Parathyroid adenoma (tissue), 2 donors: Measurements from ENCODE around the gene LRRC63.

Experiments
- H2AFZ ChIP-seq: fragments of 300-600 bp; sonication (generic); one replicate; pipeline ENCODE4 v1.7.0; 2017; ENCODE audit warnings: antibody characterized with exemption, mild to moderate bottlenecking
- H3K27ac ChIP-seq: fragments of 300-600 bp; sonication (generic); one replicate; pipeline ENCODE4 v1.7.0; 2017
- H3K27me3 ChIP-seq: fragments of 300-600 bp; sonication (generic); one replicate; pipeline ENCODE4 v1.7.0; 2017; ENCODE audit warnings: low read length; ENCODE audit not compliant: control insufficient read depth, insufficient read depth
- H3K36me3 ChIP-seq: fragments of 300-600 bp; sonication (generic); one replicate; pipeline ENCODE4 v1.7.0; 2017; ENCODE audit warnings: low read length; ENCODE audit not compliant: control insufficient read depth, insufficient read depth
- H3K4me1 ChIP-seq: fragments of 300-600 bp; sonication (generic); one replicate; pipeline ENCODE4 v1.7.0; 2017; ENCODE audit warnings: control low read depth
- H3K4me2 ChIP-seq: fragments of 300-600 bp; sonication (generic); one replicate; pipeline ENCODE4 v1.7.0; 2017; ENCODE audit warnings: low read length
- H3K4me3 ChIP-seq: fragments of 300-600 bp; sonication (generic); one replicate; pipeline ENCODE4 v1.7.0; 2017; ENCODE audit warnings: low read depth, low read length
- H3K79me2 ChIP-seq: fragments of 300-600 bp; sonication (generic); one replicate; pipeline ENCODE4 v1.7.0; 2017; ENCODE audit warnings: control low read depth
- H3K9ac ChIP-seq: fragments of 300-600 bp; sonication (generic); one replicate; pipeline ENCODE4 v1.7.0; 2017; ENCODE audit warnings: mild to moderate bottlenecking
- H3K9me3 ChIP-seq: fragments of 300-600 bp; sonication (generic); one replicate; pipeline ENCODE4 v1.7.0; 2017; ENCODE audit warnings: low read length; ENCODE audit not compliant: control insufficient read depth
- CTCF ChIP-seq: fragments of 300-600 bp; sonication (generic); IDR thresholded peaks from one replicate; pipeline ENCODE4 v1.7.0; 2017; ENCODE audit warnings: antibody characterized with exemption, mild to moderate bottlenecking
- donor health status: primary hyperparathyroidism.

The LRRC63 gene

DNA sequence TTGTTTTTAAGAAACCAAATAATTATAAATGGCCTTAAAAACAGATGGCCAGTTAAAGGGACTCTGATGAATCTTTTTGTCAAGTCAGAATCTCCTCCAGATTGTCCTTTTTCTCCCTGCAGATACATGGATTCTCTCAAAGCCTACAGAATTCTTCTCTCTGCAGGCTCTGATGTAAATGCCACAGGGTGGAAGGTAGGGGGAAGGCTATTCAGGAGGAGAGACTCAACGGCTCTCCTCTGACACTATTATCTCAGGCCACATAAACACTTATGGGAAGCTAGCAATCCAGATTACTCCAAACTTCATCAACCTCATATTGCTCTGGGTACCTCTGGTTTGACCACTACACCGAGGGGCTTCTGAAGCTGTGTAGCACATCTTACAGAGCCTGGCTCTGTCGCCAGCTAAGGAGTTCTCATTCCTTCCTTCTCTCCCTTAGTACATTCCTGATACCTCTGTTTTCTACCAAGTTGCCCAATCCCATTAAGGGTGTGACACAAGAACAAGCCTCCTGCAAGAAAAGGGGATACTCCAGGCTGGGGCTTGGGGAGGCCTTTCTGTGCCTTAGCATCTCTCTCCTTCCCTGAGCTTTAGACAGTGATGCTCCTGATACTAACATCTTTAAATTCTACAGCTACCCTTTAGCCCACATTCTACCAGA, 44.6 kb upstream of the LRRC63 start:
- Histone ChIP-seq H3K9me3 (no peaks in the 10 kb centered on the region), H3K27ac (no peak overlapping the region), H3K4me1 (peaks cover 6% of the 10 kb centered on the region), H3K36me3 (no peaks in the 10 kb centered on the region), H3K79me2 (no peaks in the 10 kb centered on the region), H2AFZ (no peak overlapping the region), H3K9ac (no peak overlapping the region), H3K4me2 (no peak overlapping the region), H3K27me3 (no peaks in the 10 kb centered on the region), H3K4me3 (no peak overlapping the region)
- no peak for TF ChIP-seq CTCF

GRCh38 chr13:46168341-46168740, 43.4 kb upstream of the LRRC63 start:
- H3K4me1 ChIP-seq: peaks cover 6% of the 10 kb centered on the region
- H3K79me2 ChIP-seq: no peaks in the 10 kb centered on the region
- H3K9me3 ChIP-seq: no peaks in the 10 kb centered on the region
- no peaks in the 10 kb centered on the region for H3K27me3 ChIP-seq
- H3K27ac ChIP-seq: no peak overlapping the region
- no peak overlapping the region for H3K4me3 ChIP-seq
- no peak overlapping the region for H2AFZ ChIP-seq
- H3K36me3 ChIP-seq: no peaks in the 10 kb centered on the region
- no peak for TF ChIP-seq CTCF
- no peak overlapping the region for H3K4me2 ChIP-seq
- H3K9ac ChIP-seq: no peak overlapping the region

DNA sequence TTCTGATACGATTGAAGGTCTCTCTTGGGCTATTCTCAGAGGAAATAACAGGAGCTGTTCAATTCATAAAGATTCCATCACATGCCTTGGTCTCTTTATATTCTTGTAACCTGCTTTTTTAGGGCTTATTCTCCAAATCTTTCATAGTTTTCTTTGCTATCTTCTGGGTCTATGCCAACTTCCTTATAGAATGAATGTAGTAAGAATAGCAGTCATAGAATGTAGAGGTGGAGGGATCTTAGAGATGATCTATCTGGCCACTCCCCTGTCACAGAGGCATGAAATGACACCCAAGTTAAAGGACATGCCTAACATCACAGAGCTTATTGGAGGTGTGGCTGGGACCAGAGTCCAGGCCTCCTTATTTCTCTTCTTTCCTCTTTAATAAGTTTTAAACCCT, 42.9 kb upstream of the LRRC63 start:
- no peaks in the 10 kb centered on the region for H3K9me3 ChIP-seq
- H3K9ac ChIP-seq: no peak overlapping the region
- H3K27me3 ChIP-seq: no peaks in the 10 kb centered on the region
- no peak overlapping the region for H3K4me3 ChIP-seq
- H3K27ac ChIP-seq: no peak overlapping the region
- no peaks in the 10 kb centered on the region for H3K36me3 ChIP-seq
- H3K4me2 ChIP-seq: no peak overlapping the region
- no peak overlapping the region for H2AFZ ChIP-seq
- TF ChIP-seq CTCF: no peak
- no peaks in the 10 kb centered on the region for H3K79me2 ChIP-seq
- peaks cover 6% of the 10 kb centered on the region for H3K4me1 ChIP-seq

DNA sequence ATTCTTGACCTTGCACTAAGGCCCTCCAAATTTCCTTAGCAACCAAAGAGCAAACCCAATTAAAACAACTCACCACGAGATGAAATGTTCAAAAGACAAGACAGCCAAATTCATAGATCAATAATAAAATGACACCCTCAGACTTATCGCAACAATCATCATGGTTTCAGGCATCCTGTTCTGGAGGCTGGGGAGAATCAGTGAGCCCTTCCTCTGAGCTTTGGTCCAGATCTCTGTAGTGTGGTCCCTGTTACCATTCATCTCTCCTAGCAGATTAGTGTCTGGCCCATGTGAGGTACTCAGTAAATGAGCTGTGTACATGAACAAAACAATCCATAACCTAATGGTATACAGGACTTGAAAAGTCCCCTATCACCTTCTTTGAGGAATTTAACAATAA, 42.0 kb upstream of the LRRC63 start:
- H3K4me2 ChIP-seq: no peak overlapping the region
- no peaks in the 10 kb centered on the region for H3K79me2 ChIP-seq
- H3K36me3 ChIP-seq: no peaks in the 10 kb centered on the region
- TF ChIP-seq CTCF: no peak
- no peak overlapping the region for H3K4me3 ChIP-seq
- H2AFZ ChIP-seq: no peak overlapping the region
- no peaks in the 10 kb centered on the region for H3K27me3 ChIP-seq
- H3K27ac ChIP-seq: peak overlapping the region; percentile 67
- peaks cover 6% of the 10 kb centered on the region for H3K4me1 ChIP-seq
- H3K9me3 ChIP-seq: no peaks in the 10 kb centered on the region
- H3K9ac ChIP-seq: no peak overlapping the region

GRCh38 chr13:46170268-46170667, 41.5 kb upstream of the LRRC63 start:
- TF ChIP-seq CTCF: no peak
- Histone ChIP-seq H3K4me2 (no peak overlapping the region), H3K79me2 (no peaks in the 10 kb centered on the region), H3K36me3 (no peaks in the 10 kb centered on the region), H3K9ac (no peak overlapping the region), H3K9me3 (no peaks in the 10 kb centered on the region), H2AFZ (peak overlapping the region; percentile 6), H3K27ac (peak overlapping the region; percentile 67), H3K4me1 (peaks cover 6% of the 10 kb centered on the region), H3K27me3 (no peaks in the 10 kb centered on the region), H3K4me3 (no peak overlapping the region)
